SH-SY5Y (cell line): Measurements from ENCODE around the gene RAPGEF1.

Experiments used
- GATA2 ChIP-seq: IDR thresholded peaks from 2 replicates; pipeline ENCODE4 v1.6.1; 2011; ENCODE audit warnings: mild to moderate bottlenecking, low read depth, low read length
- GATA3 ChIP-seq: IDR thresholded peaks from 2 replicates; pipeline ENCODE4 v1.6.1; 2011; ENCODE audit warnings: low read depth, mild to moderate bottlenecking, low read length, moderate library complexity

GRCh38 chr9:131587906-131588305 is 152.0 kb downstream of the RAPGEF1 start:
- TF ChIP-seq GATA2 (no peak), GATA3 (no peak)
